Transverse colon (tissue), 4 donors: ENCODE results near the gene SUSD2. TPM values are rescaled to one million over a fixed set of nuclear protein-coding genes. Genes with fewer than 3 reads are reported as not detected.
A peak's percentile ranks its signal among the peaks of the same experiment; 100 is the strongest.
"Not testable (repeated sequence)": the region's sequence is repeated elsewhere in the genome, so short reads cannot be mapped to it uniquely, and the experiment has no call there.

ENCODE experiments used
- DNase-seq: peaks from one replicate; pipeline ENCODE4 v3.0.0-alpha.2; 2019
- H3K27ac ChIP-seq, 4 donors: fragments of 200-600 bp; sonication (generic); 2 replicates each; pipeline ENCODE4 v1.5.1; 2016 to 2018; ENCODE audit warnings: inconsistent platforms in 4 of 4
- H3K27me3 ChIP-seq: fragments of 200-600 bp; sonication (generic); 2 replicates; pipeline ENCODE4 v1.5.1; 2017; ENCODE audit warnings: inconsistent platforms
- H3K36me3 ChIP-seq, 4 donors: fragments of 200-600 bp; sonication (generic); 2 replicates each; pipeline ENCODE4 v1.5.1; 2017 to 2019; ENCODE audit warnings: inconsistent platforms in 4 of 4
- H3K4me1 ChIP-seq, 4 donors: fragments of 200-600 bp; sonication (generic); 2 replicates each; pipeline ENCODE4 v1.5.1; 2017 to 2020; ENCODE audit warnings: inconsistent platforms in 4 of 4
- H3K4me3 ChIP-seq, 4 donors: fragments of 200-600 bp; sonication (generic); 1 replicate in 1 of 4; 2 replicates in 3 of 4; pipeline versions ENCODE4 v1.5.1 to v1.6.1; 2017 to 2019; ENCODE audit warnings: inconsistent platforms in 4 of 4
- H3K9me3 ChIP-seq, 2 donors: fragments of 200-600 bp; sonication (generic); 2 replicates each; pipeline ENCODE4 v1.5.1; 2017 to 2019; ENCODE audit warnings: inconsistent platforms in 2 of 2
- CTCF ChIP-seq, 5 experiments: fragments of 200-600 bp in 3 of 5; fragments of 450-650 bp in 2 of 5; sonication (generic) in 3 of 5; IDR thresholded peaks; 1 replicate in 2 of 5; 2 replicates in 3 of 5; pipeline ENCODE4 v1.5.1; 2016 to 2017; ENCODE audit warnings: antibody characterized with exemption in 5 of 5, inconsistent platforms in 3 of 5, mild to moderate bottlenecking in 2 of 5, moderate library complexity in 1 of 5
- EP300 ChIP-seq: sonication (generic); formaldehyde crosslinking; IDR thresholded peaks from one replicate; pipeline ENCODE4 v1.6.1; 2017; ENCODE audit warnings: antibody characterized with exemption, low read depth
- POLR2A ChIP-seq: fragments of 450-650 bp; IDR thresholded peaks from one replicate; pipeline ENCODE4 v1.6.1; 2016; ENCODE audit warnings: antibody characterized with exemption, mild to moderate bottlenecking, moderate library complexity
- POLR2AphosphoS5 ChIP-seq, 3 donors: sonication (generic); formaldehyde crosslinking; IDR thresholded peaks; one replicate each; pipeline ENCODE4 v1.6.1; 2016; ENCODE audit warnings: antibody characterized with exemption in 3 of 3
- WGBS, 2 donors: methylation state at CpG; one replicate each; pipeline ENCODE4 v1.1.5; 2018; ENCODE audit warnings: low coverage in 1 of 2; 5-methylcytosine and 5-hydroxymethylcytosine counted together
- in situ Hi-C, 4 donors: fragments of 200-750 bp; cut with MboI; loops; one replicate each; pipeline versions ENCODE4 v1.15.0 to v1.15.1; 2017; ENCODE audit warnings: low sequenced_read_pairs in 3 of 4, low pct_ligation_motif_present in 1 of 4, low pct_unique_long_range_greater_than_20kb in 1 of 4
- intact Hi-C: fragments of 100-400 bp; cut with DNase I; formaldehyde crosslinking; loops from one replicate; pipeline ENCODE4 v1.15.1; 2023; ENCODE audit warnings: low total_unique reads
- total RNA-seq, 4 donors: library from RNA; depleted of rRNA; stranded (reverse); fragments of >200 nt; gene quantifications; one replicate each; pipeline ENCODE4 v1.1.0, GENCODE V29; 2016

SUSD2 gene
- total RNA-seq = 10 to 100 TPM in 1 of 4 donors, 1 to 10 TPM in 2, under 1 TPM in 1; 0.37 to 67.7 (median 3.8) TPM

GRCh38 chr22:24181088-24181995, at the start of gene SUSD2:
TSS of gene SUSD2 (plus strand) at chr22:24181487. CDS start at chr22:24181520, 33 bp downstream.
- 53 to 63% methylated on average over 5 to 30 of the region's 35 CpGs for WGBS, 2 donors
- H3K27me3 ChIP-seq = no peaks in the 10 kb centered on the region
- no peaks in the 10 kb centered on the region for H3K9me3 ChIP-seq
- intact Hi-C loops = no loop called here
- TF ChIP-seq CTCF (IDR thresholded peaks at IDR 0.05) (no peak), EP300 (no peak), POLR2AphosphoS5 (IDR thresholded peaks at IDR 0.05) (no peak), POLR2A (no peak)
- in situ Hi-C loops = no loop called here
- H3K4me3 ChIP-seq = no peak within 1 kb of the TSS
- peak within 1 kb of the TSS; percentile 25 to 65 (median 40) for H3K27ac ChIP-seq
- DNase-seq = peak; percentile 62
- H3K36me3 ChIP-seq = peaks cover 0 to 3% (median 0%) of the 10 kb centered on the region in 4 donors
- H3K4me1 ChIP-seq = peaks cover 11 to 28% (median 19%) of the 10 kb centered on the region in 4 donors

GRCh38 chr22:24133187-24133965, 47.9 kb upstream of the SUSD2 start:
- H3K27me3 ChIP-seq = no peaks in the 10 kb centered on the region
- peaks cover 0 to 9% (median 5%) of the 10 kb centered on the region in 4 donors for H3K4me1 ChIP-seq
- no peak overlapping the region for H3K4me3 ChIP-seq
- H3K9me3 ChIP-seq = no peaks in the 10 kb centered on the region
- 89% methylated on average over 10 of the region's 11 CpGs; no CpG with 5 or more reads in 1 of the 2 donors for WGBS, 2 donors
- no peaks in the 10 kb centered on the region for H3K36me3 ChIP-seq
- H3K27ac ChIP-seq = no peak overlapping the region
- in situ Hi-C loops (no loop called here), intact Hi-C loops (no loop called here)
- no peak for DNase-seq
- no peak for TF ChIP-seq POLR2A
- peak; percentile 24 to 50 (median 29) for TF ChIP-seq CTCF (IDR thresholded peaks at IDR 0.05)
- no peak for TF ChIP-seq EP300

GRCh38 chr22:24134090-24134846, 47.0 kb upstream of the SUSD2 start:
- Histone ChIP-seq H3K36me3 (no peaks in the 10 kb centered on the region), H3K27ac (no peak overlapping the region), H3K27me3 (no peaks in the 10 kb centered on the region), H3K4me1 (peaks cover 0 to 9% (median 5%) of the 10 kb centered on the region in 4 donors), H3K9me3 (no peaks in the 10 kb centered on the region), H3K4me3 (no peak overlapping the region)
- TF ChIP-seq POLR2A (no peak), POLR2AphosphoS5 (IDR thresholded peaks at IDR 0.05) (no peak), EP300 (no peak), CTCF (IDR thresholded peaks at IDR 0.05) (no peak)
- DNase-seq = peak; percentile 45
- WGBS, 2 donors = 83% methylated on average over 22 of the region's 22 CpGs; no CpG with 5 or more reads in 1 of the 2 donors
- intact Hi-C loops = no loop called here
- in situ Hi-C loops = no loop called here

- WGBS, 2 donors = 92 to 94% methylated on average over 2 to 6 of the region's 6 CpGs
- not testable (repeated sequence) for DNase-seq
Observed at GRCh38 chr22:24136533-24136932, 44.8 kb upstream of the SUSD2 start.

More at GRCh38 chr22:24136533-24136932, 44.8 kb upstream of the SUSD2 start:
- H3K4me3 ChIP-seq, intact Hi-C loops, in situ Hi-C loops, H3K27ac ChIP-seq, H3K9me3 ChIP-seq, H3K27me3 ChIP-seq, H3K36me3 ChIP-seq: not testable (repeated sequence)
- peaks cover 0 to 26% (median 5%) of the 10 kb centered on the region in 4 donors for H3K4me1 ChIP-seq
